MV-4-11 (cell line): ENCODE data around the gene TXNDC15.
A peak's percentile ranks its signal among the peaks of the same experiment; 100 is the strongest.

Source experiments
- DNase-seq: peaks from one replicate; lab custom pipeline; 2025; lab: John Stamatoyannopoulos, UW

TXNDC15 gene

DNA sequence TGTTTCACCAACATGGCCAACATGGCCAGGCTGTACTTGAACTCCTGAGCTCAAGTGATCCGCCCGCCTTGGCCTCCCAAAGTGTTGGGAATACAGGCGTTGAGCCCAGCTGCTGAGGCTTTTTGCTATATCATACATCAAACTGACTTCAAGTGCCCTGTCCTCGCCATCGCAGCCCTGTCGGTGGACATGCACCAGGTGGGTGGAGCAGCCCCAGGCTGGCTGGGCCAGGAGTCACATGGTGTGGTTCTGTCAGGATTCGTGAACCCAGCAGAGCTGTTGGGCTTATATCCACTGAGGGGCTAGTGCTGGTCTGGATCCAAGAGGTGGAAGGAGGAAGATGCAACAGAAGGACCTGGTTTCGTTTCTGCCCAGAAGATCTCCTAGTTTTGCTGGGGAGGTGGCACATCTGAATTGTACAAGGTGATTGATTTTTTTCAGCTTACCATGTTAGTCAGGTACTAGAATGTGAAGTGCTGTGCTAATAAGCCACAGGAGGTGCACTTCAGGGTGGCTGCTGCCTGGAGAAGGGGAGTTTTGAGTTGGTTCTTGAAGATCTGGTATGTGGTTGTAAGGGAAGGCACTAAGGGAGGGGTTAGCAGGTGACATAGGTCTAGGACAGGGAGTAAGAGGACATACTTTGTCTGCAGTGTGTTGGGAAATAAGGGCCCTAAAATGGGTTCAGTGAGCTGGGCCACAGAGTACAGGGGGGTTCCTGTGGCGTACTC lies 46.8 kb downstream of the TXNDC15 start:
- DNase-seq, result no peak

GRCh38 chr5:134932508-134932907 lies 58.3 kb downstream of the TXNDC15 start:
- DNase-seq, result no peak

DNA sequence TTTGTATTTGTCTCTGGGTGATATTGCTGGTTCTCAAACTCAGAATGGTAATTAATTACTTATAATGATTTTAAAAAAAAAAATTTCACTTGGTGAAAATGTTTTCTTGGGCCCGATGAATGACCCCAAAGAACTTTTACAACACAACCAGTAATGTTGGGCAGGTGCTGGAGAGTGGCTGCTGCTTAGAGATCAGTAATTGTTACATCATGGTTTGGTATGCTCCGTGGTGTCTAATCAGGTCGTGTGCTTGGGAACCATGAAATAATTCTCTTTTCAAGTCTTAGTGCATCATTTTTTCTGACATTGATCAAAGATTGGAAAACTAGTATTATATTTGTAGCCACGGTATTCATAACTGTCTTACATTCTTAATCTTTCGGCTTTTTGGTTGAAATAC lies 60.0 kb downstream of the TXNDC15 start:
- DNase-seq, result no peak

DNA sequence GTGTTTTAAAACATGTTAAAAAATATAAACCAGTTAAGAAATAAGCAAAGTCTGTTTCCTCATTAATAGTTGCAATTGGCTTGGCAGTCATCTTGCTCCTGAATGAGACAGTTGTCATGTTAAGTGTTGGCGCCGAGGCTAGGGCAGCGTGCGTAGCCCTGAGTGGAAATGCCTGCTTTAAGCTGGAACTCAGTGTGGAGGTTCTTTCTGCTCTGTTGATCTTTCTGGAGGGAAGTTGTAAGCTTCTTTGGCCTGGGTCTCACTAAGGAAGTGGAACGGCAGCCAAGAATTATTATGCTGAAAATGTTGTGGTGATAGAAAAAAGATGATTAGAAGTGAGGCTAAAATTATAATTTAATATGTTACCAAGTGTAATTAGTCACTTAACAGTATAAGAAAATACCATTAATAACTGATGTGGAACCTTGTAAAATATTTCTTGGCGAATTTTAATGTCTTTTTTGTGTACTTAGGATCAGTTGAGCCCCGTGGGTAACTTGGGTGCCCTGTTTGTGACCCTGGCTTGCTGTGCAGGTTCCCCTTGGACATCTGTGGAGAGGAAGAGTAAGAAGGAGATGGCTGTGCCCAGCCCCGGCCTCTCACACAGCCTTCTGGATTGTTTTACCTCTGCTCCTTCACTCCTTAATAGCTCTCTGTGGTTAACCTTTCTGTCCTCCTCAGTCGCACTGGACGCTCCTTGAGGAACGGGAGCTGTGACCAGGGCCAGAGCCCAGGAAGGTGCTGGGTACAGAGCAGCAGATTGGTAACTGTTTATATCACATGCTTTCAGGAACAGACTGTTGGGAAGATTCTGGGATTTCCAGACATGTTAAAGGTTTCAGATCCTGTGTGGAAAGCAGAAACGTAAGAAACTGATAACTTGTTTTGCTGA lies 61.8 kb downstream of the TXNDC15 start:
- no peak for DNase-seq

DNA sequence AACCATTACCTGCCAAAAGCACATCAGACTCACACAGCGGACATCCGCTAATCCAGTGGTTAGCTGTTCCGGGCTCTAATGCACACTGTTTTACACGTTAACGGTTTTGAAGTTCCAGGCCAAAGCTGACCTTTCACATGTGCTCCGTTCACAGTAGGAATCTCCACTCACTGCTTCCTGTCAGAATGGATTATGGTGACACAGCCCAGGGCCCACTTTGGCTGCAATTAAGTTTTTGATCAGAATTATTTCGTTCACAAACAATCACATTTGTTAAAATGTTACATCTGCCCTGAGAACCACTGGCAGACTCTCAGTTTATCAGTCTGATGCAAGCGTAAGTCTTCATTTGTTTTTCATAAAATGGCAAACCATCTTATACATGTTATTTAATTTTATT lies 63.4 kb downstream of the TXNDC15 start:
- no peak for DNase-seq

- no peak for DNase-seq
These were observed 63.9 kb downstream of the TXNDC15 start for GRCh38 chr5:134938030-134938429.

- DNase-seq, result no peak
These were observed 65.3 kb downstream of the TXNDC15 start for GRCh38 chr5:134939500-134939899.

- no peak for DNase-seq
These were observed 69.4 kb downstream of the TXNDC15 start for GRCh38 chr5:134943547-134943946.

DNA sequence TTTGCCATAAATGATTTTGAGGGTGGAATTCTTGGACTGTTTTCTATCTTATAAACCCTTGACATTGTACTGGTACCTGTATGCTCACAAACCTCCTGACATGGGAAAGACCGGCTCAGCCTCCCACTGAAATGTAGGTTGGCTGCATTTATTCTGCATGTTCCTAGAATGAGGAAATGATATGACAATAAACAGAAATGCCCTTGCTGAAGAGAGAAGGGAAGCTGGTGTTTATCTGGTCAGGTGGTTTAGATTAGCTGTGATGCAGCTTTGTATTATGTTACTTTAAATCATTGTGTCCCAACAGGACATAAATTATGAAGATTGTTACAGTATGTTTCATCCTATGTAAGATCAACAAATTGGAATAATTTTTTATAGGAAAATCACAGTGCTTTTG lies 70.5 kb downstream of the TXNDC15 start:
- peak; percentile 6 for DNase-seq

GRCh38 chr5:134945041-134945440 lies 70.9 kb downstream of the TXNDC15 start:
- no peak for DNase-seq

- DNase-seq, result peak; percentile 49
These were observed 74.7 kb downstream of the TXNDC15 start for GRCh38 chr5:134948911-134949310.

DNA sequence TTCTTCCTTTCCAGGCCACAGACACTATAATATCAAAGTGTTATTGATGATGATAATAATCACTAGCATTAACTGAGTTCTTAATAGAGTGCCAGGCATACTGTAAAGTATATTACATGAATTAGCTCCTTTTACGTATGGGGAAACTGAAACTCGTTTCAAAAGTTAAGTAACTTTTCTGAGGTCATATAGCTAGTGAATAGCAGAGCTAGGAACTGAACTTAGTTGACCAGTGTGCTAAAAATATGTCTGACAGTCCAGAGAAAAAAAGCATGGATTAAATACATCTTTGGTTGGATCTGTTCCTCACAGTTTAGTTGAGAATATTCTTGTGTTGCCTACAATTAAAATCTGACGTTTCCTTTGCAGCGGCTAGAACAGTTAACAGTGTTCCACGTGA lies 75.1 kb downstream of the TXNDC15 start:
- DNase-seq, result peak; percentile 49
